Epithelial cell of esophagus (primary cell): Measurements from ENCODE around the gene ZNF277.
A peak's percentile ranks its signal among the peaks of the same experiment; 100 is the strongest.

Experiments
- DNase-seq: peaks from one replicate; pipeline ENCODE4 v3.0.0; 2010; ENCODE audit warnings: low read depth
- H3K4me3 ChIP-seq: 2 replicates; pipeline ENCODE4 v1.5.1; 2011; ENCODE audit warnings: mild to moderate bottlenecking, low read length, control low read depth
- TF ChIP-seq, protein P1 (sequence below): IDR thresholded peaks from 2 replicates; pipeline ENCODE4 v1.5.1; 2011; ENCODE audit warnings: low read depth, mild to moderate bottlenecking, low read length, control low read depth, inconsistent platforms; ENCODE audit not compliant: insufficient read depth; ENCODE audit errors: missing control alignments

The ZNF277 gene

DNA sequence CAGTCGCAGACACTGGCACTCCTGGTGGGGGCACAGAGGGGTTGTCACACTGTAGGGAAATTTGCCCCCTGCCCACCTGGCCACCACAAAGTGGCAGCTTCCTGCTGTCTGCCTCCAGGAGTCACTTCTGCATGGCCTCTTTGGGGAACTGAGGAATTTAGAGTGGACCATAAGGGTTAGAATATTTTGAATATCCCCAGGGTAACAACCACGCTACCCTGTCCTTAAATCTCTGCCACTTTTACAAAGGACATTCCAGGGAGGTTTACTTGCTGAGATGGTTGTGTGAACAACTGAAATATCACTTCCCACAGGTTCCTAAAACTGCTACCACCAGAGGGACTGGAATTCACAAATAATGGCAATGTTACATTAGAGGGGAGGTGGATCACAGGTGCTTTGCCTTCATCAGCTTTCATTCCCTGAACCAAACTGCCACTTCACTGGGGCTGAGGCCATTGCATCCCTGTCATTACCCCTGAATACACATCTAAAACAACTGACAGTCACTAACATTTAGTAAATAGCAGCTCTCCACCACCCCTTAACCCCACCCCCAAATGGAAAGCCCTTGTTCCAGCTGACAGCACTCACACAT lies 155.7 kb downstream of the ZNF277 start:
- DNase-seq = no peak
- H3K4me3 ChIP-seq = no peak overlapping the region
- TF ChIP-seq, protein P1, sequence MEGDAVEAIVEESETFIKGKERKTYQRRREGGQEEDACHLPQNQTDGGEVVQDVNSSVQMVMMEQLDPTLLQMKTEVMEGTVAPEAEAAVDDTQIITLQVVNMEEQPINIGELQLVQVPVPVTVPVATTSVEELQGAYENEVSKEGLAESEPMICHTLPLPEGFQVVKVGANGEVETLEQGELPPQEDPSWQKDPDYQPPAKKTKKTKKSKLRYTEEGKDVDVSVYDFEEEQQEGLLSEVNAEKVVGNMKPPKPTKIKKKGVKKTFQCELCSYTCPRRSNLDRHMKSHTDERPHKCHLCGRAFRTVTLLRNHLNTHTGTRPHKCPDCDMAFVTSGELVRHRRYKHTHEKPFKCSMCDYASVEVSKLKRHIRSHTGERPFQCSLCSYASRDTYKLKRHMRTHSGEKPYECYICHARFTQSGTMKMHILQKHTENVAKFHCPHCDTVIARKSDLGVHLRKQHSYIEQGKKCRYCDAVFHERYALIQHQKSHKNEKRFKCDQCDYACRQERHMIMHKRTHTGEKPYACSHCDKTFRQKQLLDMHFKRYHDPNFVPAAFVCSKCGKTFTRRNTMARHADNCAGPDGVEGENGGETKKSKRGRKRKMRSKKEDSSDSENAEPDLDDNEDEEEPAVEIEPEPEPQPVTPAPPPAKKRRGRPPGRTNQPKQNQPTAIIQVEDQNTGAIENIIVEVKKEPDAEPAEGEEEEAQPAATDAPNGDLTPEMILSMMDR = no peak

DNA sequence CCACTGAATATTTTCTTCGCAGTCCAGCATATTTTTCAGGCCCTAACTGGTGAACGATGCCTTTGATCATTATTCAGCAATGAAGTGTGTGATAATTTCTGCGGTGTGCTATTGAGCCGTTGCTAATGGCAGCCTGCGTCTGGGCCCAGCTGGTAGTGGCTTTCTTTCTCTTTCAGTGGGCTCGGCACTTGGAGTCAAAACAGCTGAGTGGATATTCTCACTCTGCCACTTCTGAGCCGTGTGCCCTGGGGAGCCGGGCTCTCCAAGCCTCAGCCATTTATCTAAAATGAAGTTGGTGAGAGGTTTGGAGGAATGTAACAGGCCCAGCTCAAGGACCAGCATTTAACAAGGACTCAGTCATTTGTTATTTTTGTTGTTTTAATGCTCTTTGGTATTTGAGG lies 156.2 kb downstream of the ZNF277 start:
- TF ChIP-seq, protein P1 = no peak
- H3K4me3 ChIP-seq = no peak overlapping the region
- DNase-seq = no peak

- H3K4me3 ChIP-seq = no peak overlapping the region
These were observed 157.9 kb downstream of the ZNF277 start for GRCh38 chr7:112364388-112364787.

GRCh38 chr7:112365551-112365950 lies 159.1 kb downstream of the ZNF277 start:
- no peak overlapping the region for H3K4me3 ChIP-seq
- TF ChIP-seq, protein P1 = no peak
- no peak for DNase-seq

More at GRCh38 chr7:112364388-112364787, 157.9 kb downstream of the ZNF277 start:
- no peak for DNase-seq
- TF ChIP-seq, protein P1 = no peak

- DNase-seq = no peak
- H3K4me3 ChIP-seq = no peak overlapping the region
- TF ChIP-seq, protein P1 = no peak
These were observed 160.4 kb downstream of the ZNF277 start for GRCh38 chr7:112366886-112367285.

- peak; percentile 29 for DNase-seq
- TF ChIP-seq, protein P1 = no peak
- H3K4me3 ChIP-seq = no peak overlapping the region
These were observed 163.9 kb downstream of the ZNF277 start for GRCh38 chr7:112370436-112370835.

DNA sequence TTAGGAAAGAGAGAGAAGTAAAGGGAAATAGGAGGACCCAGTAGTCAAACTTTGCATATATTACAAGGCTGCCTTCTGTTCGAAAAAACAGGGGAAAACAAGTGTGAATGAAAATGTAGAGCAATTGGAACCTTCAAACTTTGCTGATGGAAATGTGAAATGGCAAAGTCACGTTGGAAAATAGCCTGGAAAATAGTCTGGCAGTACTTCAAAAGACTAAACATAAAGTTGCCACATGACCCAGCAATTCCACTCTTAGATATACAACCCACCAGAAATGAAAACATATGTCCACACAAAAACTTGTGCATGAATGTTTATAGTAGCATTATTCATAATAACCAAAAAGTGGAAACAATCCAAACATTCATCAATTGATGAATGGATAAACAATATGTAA lies 165.2 kb downstream of the ZNF277 start:
- TF ChIP-seq, protein P1 = no peak
- no peak overlapping the region for H3K4me3 ChIP-seq
- no peak for DNase-seq
